Middle frontal gyrus (tissue), 1 donor: ENCODE measurements around the gene KIF26B.
"Not testable (repeated sequence)": the region's sequence is repeated elsewhere in the genome, so short reads cannot be mapped to it uniquely, and the experiment has no call there.

ENCODE experiments used
- DNase-seq: peaks from one replicate; pipeline ENCODE4 v3.0.0-alpha.2; 2015; ENCODE audit warnings: low spot score; ENCODE audit errors: extremely low spot score

KIF26B gene

GRCh38 chr1:245690946-245691541 is 536.3 kb downstream of the KIF26B start:
- no peak for DNase-seq

DNA sequence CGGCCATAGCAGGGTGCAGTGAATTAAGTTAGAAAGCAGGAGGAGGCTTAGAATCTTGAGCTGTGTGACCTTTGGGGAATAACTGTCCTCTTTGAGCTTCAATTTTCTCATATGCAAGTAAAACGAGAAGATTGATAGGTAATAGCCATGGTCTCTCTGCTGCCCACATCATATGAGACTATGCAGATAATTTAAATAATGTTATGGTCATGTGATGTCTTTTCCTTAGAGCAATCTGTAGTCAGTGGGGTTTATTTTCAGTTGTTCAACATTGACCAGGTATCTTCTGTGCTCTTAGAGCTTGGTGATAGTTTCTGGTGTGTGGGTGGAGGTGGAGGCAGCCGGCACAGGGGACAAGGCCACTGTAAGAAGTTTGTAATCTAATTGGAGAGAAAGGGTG is 537.1 kb downstream of the KIF26B start:
- DNase-seq = no peak

DNA sequence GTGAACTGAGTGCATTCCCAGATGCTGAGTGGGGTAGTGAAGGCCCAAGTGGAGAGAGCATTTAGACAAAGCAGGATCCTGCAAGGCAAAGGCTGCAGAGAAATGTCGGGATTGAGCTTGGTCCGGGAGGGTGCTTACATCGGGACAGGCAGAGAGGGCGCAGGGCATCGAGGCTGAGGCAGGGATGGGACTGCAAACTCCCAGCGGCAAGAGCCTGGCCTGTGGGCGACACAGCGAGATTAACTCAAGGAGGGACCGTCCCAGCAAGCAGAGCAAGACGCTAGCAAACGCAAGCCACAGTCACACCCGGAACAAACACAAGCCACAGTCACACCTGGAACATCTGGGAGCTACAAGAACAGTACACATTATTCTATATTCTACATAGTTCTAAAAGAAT is 537.5 kb downstream of the KIF26B start:
- DNase-seq = no peak

- DNase-seq = no peak
These were observed 538.5 kb downstream of the KIF26B start for GRCh38 chr1:245693116-245693793.

DNA sequence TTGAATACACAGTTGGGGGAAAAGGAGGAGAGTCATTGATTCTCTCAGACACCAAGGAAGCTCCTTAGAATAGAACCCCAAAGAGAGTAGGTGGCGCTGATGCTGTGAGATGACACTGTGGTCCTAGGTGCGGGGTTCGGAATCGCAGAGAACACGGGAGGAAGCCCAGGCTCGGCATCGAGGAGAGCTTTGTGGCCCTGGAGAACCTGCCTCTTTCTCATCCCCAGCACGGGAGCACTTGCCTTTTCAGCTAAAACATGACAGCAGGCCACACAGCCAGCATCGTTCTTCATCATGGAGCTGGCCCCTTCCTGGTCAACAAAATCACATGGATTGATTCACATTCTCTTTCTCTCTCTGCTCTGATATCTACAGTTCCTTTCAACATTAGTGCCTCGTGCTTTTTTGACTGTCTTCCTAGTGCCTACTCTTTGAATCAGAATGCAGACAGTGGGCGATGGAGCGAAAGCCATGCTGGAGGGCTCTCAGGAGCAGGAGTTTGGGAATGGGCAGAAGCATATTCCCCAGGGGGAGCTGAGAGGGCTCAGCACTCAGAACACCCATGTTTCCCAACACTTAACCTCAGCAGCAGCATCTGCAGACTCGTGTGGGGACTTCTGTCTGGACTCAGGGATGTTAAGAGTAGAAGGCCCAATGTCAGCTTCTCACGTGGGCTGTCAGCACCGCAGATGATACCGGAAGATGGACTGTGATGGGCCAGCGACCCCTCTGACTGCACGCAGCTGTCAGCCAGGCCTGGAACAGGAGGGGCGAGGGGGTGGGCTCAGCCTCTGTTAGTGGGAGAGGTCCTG is 539.4 kb downstream of the KIF26B start:
- DNase-seq = no peak

GRCh38 chr1:245694753-245695195 is 540.0 kb downstream of the KIF26B start:
- no peak for DNase-seq

GRCh38 chr1:245695211-245695610 is 540.4 kb downstream of the KIF26B start:
- DNase-seq = no peak

DNA sequence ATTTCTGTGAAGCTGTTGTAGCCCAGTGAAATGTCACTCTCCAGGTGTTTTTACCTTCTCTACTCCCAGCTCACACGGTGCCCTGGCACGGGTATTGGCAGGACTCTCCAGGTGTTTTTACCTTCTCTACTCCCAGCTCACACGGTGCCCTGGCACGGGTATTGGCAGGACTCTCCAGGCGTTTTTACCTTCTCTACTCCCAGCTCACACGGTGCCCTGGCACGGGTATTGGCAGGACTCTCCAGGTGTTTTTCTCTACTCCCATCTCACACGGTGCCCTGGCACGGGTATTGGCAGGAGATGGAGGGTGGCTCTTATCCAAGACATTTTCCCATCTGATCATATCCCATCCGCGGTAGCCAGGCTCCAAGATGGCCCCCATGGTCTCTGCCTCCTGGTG is 540.9 kb downstream of the KIF26B start:
- not testable (repeated sequence) for DNase-seq

- DNase-seq = no peak
These were observed 543.3 kb downstream of the KIF26B start for GRCh38 chr1:245698116-245698515.

GRCh38 chr1:245698860-245699259 is 544.1 kb downstream of the KIF26B start:
- DNase-seq = no peak

GRCh38 chr1:245700631-245701030 is 545.8 kb downstream of the KIF26B start:
- no peak for DNase-seq

- no peak for DNase-seq
These were observed 546.8 kb downstream of the KIF26B start for GRCh38 chr1:245701631-245702030.

- DNase-seq = no peak
These were observed 547.6 kb downstream of the KIF26B start for GRCh38 chr1:245702346-245702745.

DNA sequence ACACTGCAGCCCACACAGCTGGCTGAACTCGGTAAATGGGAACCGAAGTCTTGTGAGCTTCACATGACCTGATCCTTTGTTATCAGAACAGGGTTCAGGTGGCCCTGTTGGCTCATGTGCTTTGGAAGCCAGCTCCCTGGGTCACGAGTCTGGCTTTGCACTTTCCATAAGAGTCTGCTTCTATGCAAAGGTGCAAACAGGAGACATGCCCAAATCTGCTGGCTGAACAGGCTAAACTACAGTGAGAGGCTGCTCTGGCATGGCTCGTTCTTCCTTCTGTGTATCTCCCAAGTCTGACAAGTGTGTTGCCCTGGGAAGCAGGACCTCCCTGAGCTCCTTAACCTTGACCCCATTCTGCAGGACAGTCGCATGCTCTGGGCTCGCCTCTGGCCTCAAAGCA is 549.6 kb downstream of the KIF26B start:
- no peak for DNase-seq

GRCh38 chr1:245704765-245705164 is 550.0 kb downstream of the KIF26B start:
- DNase-seq = no peak

- DNase-seq = no peak
These were observed 553.2 kb downstream of the KIF26B start for GRCh38 chr1:245707941-245708340.

DNA sequence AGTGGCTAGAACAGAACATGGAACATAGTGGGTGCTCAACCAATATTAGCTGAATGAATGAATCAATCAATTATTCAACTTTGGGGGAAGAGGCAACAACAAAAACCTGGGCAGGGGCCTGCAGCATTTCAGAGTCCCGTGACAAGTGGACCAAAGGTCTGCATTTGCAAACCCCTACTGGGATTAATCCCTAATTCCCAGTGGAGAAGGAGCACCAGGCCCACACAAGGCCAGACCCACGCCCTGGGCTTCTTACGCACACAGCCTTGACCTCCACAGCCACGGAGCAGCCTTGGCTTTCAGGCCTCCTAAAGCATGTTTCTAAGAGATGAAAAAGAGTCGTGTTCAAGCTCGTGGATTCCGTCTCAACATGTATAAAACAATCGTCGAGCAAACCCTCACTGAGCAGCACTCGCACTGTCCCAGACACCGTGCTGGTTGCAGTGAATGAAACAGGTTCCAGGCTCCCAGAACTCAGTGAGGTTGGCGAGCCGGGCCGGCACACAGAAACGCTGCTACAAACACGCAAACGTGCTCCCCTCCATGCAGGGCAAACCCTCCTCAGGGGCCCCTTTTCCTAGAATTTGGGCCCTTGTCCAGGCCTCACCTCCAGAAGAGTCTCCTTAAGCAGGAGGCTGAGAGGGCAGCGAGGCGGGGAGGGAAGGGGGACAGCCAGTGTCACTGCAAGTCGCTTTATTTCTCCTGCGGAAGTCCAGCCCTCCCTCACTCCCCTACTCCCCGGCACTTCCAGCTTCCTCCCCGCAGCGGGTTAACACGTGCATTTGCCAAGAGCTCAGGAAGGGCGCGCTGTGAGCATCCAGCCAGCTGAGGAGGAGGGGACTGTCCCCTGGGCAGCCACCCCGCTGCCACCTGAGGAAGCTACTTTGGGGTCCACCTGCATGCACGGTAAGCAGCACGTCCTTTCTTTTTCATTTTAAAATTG is 556.4 kb downstream of the KIF26B start:
- no peak for DNase-seq

DNA sequence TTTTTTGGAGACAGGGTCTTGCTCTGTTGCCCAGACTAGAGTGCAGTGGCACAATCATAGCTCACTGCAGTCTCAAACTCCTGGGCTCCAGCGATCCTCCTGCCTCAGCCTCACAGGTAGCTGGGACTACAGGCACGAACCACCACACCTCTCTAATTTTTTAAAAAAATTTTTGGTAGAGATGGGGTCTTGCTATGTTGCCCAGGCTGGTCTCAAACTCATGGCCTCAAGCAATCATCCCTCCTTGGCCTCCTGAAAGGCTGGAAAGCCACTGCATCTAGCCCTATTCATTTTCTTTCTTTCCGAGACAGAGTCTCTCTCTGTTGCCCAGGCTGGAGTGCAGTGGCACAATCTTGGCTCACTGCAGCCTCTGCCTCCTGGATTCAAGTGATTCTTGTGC is 559.2 kb downstream of the KIF26B start:
- DNase-seq = not testable (repeated sequence)

- no peak for DNase-seq
These were observed 560.5 kb downstream of the KIF26B start for GRCh38 chr1:245715291-245715701.

GRCh38 chr1:245715970-245716369 is 561.2 kb downstream of the KIF26B start:
- DNase-seq = no peak

GRCh38 chr1:245716561-245716960 is 561.8 kb downstream of the KIF26B start:
- no peak for DNase-seq
